A673 (cell line): ENCODE data around the gene TUBGCP3. TPM values are rescaled to one million over a fixed set of nuclear protein-coding genes. Genes with fewer than 3 reads are reported as not detected.

Experiments
- BruUV-seq: library from RNA; stranded (reverse); fragments of 400-500 nt; replicated peaks from 2 replicates; lab custom pipeline; 2021; lab: Mats Ljungman, UMichigan
- CTCF ChIA-PET: fragments of 300-600 bp; sonication (Branson Sonifier 250); formaldehyde crosslinking; loops from one replicate; lab custom pipeline; 2022; ENCODE audit warnings: antibody characterized with exemption; lab: Charles Lee
- POLR2A ChIA-PET: fragments of 300-600 bp; sonication (Branson Sonifier 250); formaldehyde crosslinking; loops from one replicate; lab custom pipeline; 2022; ENCODE audit warnings: antibody characterized with exemption; ENCODE audit not compliant: low non-redundant PET; lab: Charles Lee
- DNase-seq: peaks from one replicate; pipeline ENCODE4 v3.0.0-alpha.2; 2015; ENCODE audit warnings: low spot score
- H3K27ac ChIP-seq: fragments of 200-600 bp; sonication (generic); 2 replicates; pipeline ENCODE4 v1.5.1; 2016; ENCODE audit warnings: mixed run types, low read depth, mild to moderate bottlenecking, mixed read lengths, antibody characterized with exemption, low read length; ENCODE audit not compliant: poor library complexity, severe bottlenecking
- H3K27me3 ChIP-seq: fragments of 200-600 bp; sonication (generic); replicated peaks from 2 replicates; pipeline ENCODE4 v1.6.1; 2017; ENCODE audit warnings: mixed run types, low read depth, mild to moderate bottlenecking, mixed read lengths, antibody characterized with exemption, low read length; ENCODE audit not compliant: insufficient read depth, poor library complexity
- H3K36me3 ChIP-seq: fragments of 200-600 bp; sonication (generic); 2 replicates; pipeline ENCODE4 v1.6.1; 2016; ENCODE audit warnings: mixed run types, mild to moderate bottlenecking, mixed read lengths, antibody characterized with exemption, low read length; ENCODE audit not compliant: insufficient read depth, poor library complexity, severe bottlenecking
- H3K4me1 ChIP-seq: fragments of 200-600 bp; sonication (generic); 2 replicates; pipeline ENCODE4 v1.6.1; 2017; ENCODE audit warnings: mixed run types, mild to moderate bottlenecking, mixed read lengths, antibody characterized with exemption, low read length; ENCODE audit not compliant: insufficient read depth, poor library complexity, severe bottlenecking
- H3K4me3 ChIP-seq: fragments of 200-600 bp; sonication (generic); 2 replicates; pipeline ENCODE4 v1.5.1; 2016; ENCODE audit warnings: low read depth, mixed run types, mild to moderate bottlenecking, mixed read lengths, low read length; ENCODE audit not compliant: poor library complexity, severe bottlenecking
- H3K9me3 ChIP-seq: fragments of 200-600 bp; sonication (generic); 2 replicates; pipeline ENCODE4 v1.6.1; 2016; ENCODE audit warnings: mixed run types, low read depth, mild to moderate bottlenecking, mixed read lengths, antibody characterized with exemption, low read length; ENCODE audit not compliant: poor library complexity, severe bottlenecking
- CTCF ChIP-seq: fragments of 300-800, 200-600 bp; sonication (generic); conservative IDR thresholded peaks from 2 replicates; pipeline ENCODE4 v1.5.1; 2017; ENCODE audit warnings: low read depth, mild to moderate bottlenecking, antibody characterized with exemption, low read length, moderate library complexity, mixed read lengths
- EZH2 ChIP-seq: fragments of 200-600 bp; sonication (generic); IDR thresholded peaks from 2 replicates; pipeline ENCODE4 v1.6.1; 2017; ENCODE audit warnings: borderline replicate concordance, low read depth, mild to moderate bottlenecking, mixed read lengths, antibody characterized with exemption, low read length; ENCODE audit not compliant: poor library complexity, severe bottlenecking
- intact Hi-C: fragments of 100-400 bp; cut with micrococcal nuclease; formaldehyde crosslinking; loops from one replicate; pipeline ENCODE4 v1.10.0; 2022; ENCODE audit not compliant: unreplicated experiment
- total RNA-seq: library from RNA; stranded (reverse); gene quantifications from 2 replicates; pipeline ENCODE4 v1.2.3, GENCODE V29; 2021

The TUBGCP3 gene
- total RNA-seq, 1 experiment from 2014 or later = 61.4 TPM

GRCh38 chr13:112481458-112481857, 106.5 kb downstream of the TUBGCP3 start:
- no peak for DNase-seq
- intact Hi-C loops = no loop called here
- Histone ChIP-seq H3K27me3 (no peaks in the 10 kb centered on the region), H3K9me3 (no peaks in the 10 kb centered on the region), H3K4me1 (no peaks in the 10 kb centered on the region), H3K36me3 (no peaks in the 10 kb centered on the region), H3K4me3 (no peak overlapping the region), H3K27ac (no peak overlapping the region)
- ChIA-PET POLR2A (no interaction called here), CTCF (no interaction called here)
- BruUV-seq = no TSS peak
- TF ChIP-seq EZH2 (no peak), CTCF (no peak)

- ChIA-PET CTCF (no interaction called here), POLR2A (no interaction called here)
- Histone ChIP-seq H3K27me3 (no peaks in the 10 kb centered on the region), H3K27ac (no peak overlapping the region), H3K4me1 (no peaks in the 10 kb centered on the region), H3K4me3 (no peak overlapping the region), H3K9me3 (no peaks in the 10 kb centered on the region), H3K36me3 (no peaks in the 10 kb centered on the region)
- TF ChIP-seq EZH2 = no peak
- TF ChIP-seq CTCF = no peak
- DNase-seq = no peak
- no TSS peak for BruUV-seq
- intact Hi-C loops = no loop called here
These were observed 108.6 kb downstream of the TUBGCP3 start for GRCh38 chr13:112479389-112479788.

- no peak for DNase-seq
- H3K27me3 ChIP-seq = no peaks in the 10 kb centered on the region
- intact Hi-C loops = no loop called here
- BruUV-seq = no TSS peak
- H3K9me3 ChIP-seq = no peaks in the 10 kb centered on the region
- no peak overlapping the region for H3K4me3 ChIP-seq
- TF ChIP-seq CTCF (no peak), EZH2 (no peak)
- no peaks in the 10 kb centered on the region for H3K4me1 ChIP-seq
- POLR2A ChIA-PET = no interaction called here
- CTCF ChIA-PET = no interaction called here
- no peak overlapping the region for H3K27ac ChIP-seq
- no peaks in the 10 kb centered on the region for H3K36me3 ChIP-seq
These were observed 110.8 kb downstream of the TUBGCP3 start for GRCh38 chr13:112477070-112477619.
